Endodermal cell (in vitro differentiated cells): ENCODE measurements around the gene MPZL1. TPM values are rescaled to one million over a fixed set of nuclear protein-coding genes. Genes with fewer than 3 reads are reported as not detected.

ENCODE experiments used
- DNase-seq: peaks from one replicate; pipeline ENCODE4 v3.0.0-alpha.2; 2017
- H3K27ac ChIP-seq: 2 replicates; pipeline ENCODE4 v1.5.1; 2013; ENCODE audit warnings: mild to moderate bottlenecking, low read depth, low read length, moderate library complexity
- H3K27me3 ChIP-seq: 2 replicates; pipeline ENCODE4 v1.6.1; 2013; ENCODE audit warnings: mild to moderate bottlenecking, low read length, moderate library complexity; ENCODE audit not compliant: insufficient read depth, control insufficient read depth, poor library complexity, severe bottlenecking
- H3K36me3 ChIP-seq: 2 replicates; pipeline ENCODE4 v1.7.0; 2013; ENCODE audit warnings: mild to moderate bottlenecking, low read length, moderate library complexity; ENCODE audit not compliant: control insufficient read depth, insufficient read depth
- H3K4me1 ChIP-seq: one replicate; pipeline ENCODE4 v1.7.0; 2013; ENCODE audit warnings: low read length; ENCODE audit not compliant: control insufficient read depth, insufficient read depth
- H3K4me3 ChIP-seq: 2 replicates; pipeline ENCODE4 v1.5.1; 2013; ENCODE audit warnings: mild to moderate bottlenecking, low read length, moderate library complexity
- H3K9ac ChIP-seq: 2 replicates; pipeline ENCODE4 v1.6.1; 2013; ENCODE audit warnings: mild to moderate bottlenecking, low read length, moderate library complexity; ENCODE audit not compliant: poor library complexity, severe bottlenecking; ENCODE audit errors: extremely low read depth
- H3K9me3 ChIP-seq: 2 replicates; pipeline ENCODE4 v1.6.1; 2013; ENCODE audit warnings: mild to moderate bottlenecking, low read length, moderate library complexity; ENCODE audit not compliant: control insufficient read depth
- H3K27ac Mint-ChIP-seq: 2 replicates; pipeline ENCODE4 v1.8.0; 2020; ENCODE audit warnings: mixed read lengths
- H3K27me3 Mint-ChIP-seq: 2 replicates; pipeline ENCODE4 v1.8.0; 2021; ENCODE audit warnings: mild to moderate bottlenecking, mixed read lengths; ENCODE audit not compliant: insufficient read depth
- H3K36me3 Mint-ChIP-seq: 2 replicates; pipeline ENCODE4 v1.8.0; 2020; ENCODE audit warnings: low read depth, mixed read lengths
- H3K4me1 Mint-ChIP-seq: 2 replicates; pipeline ENCODE4 v1.8.0; 2020; ENCODE audit warnings: mixed read lengths
- H3K4me3 Mint-ChIP-seq: 2 replicates; pipeline ENCODE4 v1.8.0; 2020; ENCODE audit warnings: mild to moderate bottlenecking, moderate library complexity, mixed read lengths
- H3K9me3 Mint-ChIP-seq: 2 replicates; pipeline ENCODE4 v1.8.0; 2020; ENCODE audit warnings: mild to moderate bottlenecking, mixed read lengths
- CTCF ChIP-seq: fragments of 200-600 bp; sonication (generic); conservative IDR thresholded peaks from 2 replicates; pipeline ENCODE4 v1.5.0; 2021; ENCODE audit warnings: antibody characterized with exemption, mild to moderate bottlenecking
- WGBS, 2 experiments: methylation state at CpG; one replicate each; pipeline versions ENCODE4 v1.1.5 to v1.1.7; 2013; ENCODE audit warnings: missing lambda C conversion rate in 2 of 2, mixed read lengths in 1 of 2; ENCODE audit not compliant: insufficient coverage in 1 of 2, insufficient read length in 1 of 2; 5-methylcytosine and 5-hydroxymethylcytosine counted together
- total RNA-seq, 2 donors: library from RNA; stranded (reverse); fragmentation: NEBNext Ultra II Directional in 1 of 2; extraction: Animal tissue kit (Norgen Biotek cat#: 25700) in 1 of 2; gene quantifications; 2 replicates in 1 of 2; 3 replicates in 1 of 2; pipeline ENCODE4 v1.2.1, GENCODE V29; 2021

Gene MPZL1
- total RNA-seq, 2 donors from 2014 or later = 111 to 114 TPM

- Histone ChIP-seq H3K9me3 (no peaks in the 10 kb centered on the region), H3K4me1 (peaks cover 9% of the 10 kb centered on the region), H3K36me3 (no peaks in the 10 kb centered on the region), H3K9ac (no peak overlapping the region), H3K4me3 (no peak overlapping the region), H3K27ac (no peak overlapping the region), H3K27me3 (peaks cover 3% of the 10 kb centered on the region)
- Mint-ChIP-seq H3K27ac (no peak overlapping the region), H3K4me3 (no peak overlapping the region), H3K9me3 (no peaks in the 10 kb centered on the region), H3K27me3 (no peaks in the 10 kb centered on the region), H3K36me3 (no peaks in the 10 kb centered on the region), H3K4me1 (peaks cover 7% of the 10 kb centered on the region)
- no peak for DNase-seq
- no peak for TF ChIP-seq CTCF
- WGBS, 2 experiments = 67% methylated on average over 1 of the region's 2 CpGs; no CpG with 5 or more reads in 1 of the 2 experiments
These were observed 47.6 kb upstream of the MPZL1 start for GRCh38 chr1:167674156-167674555.

- no peaks in the 10 kb centered on the region for H3K9me3 ChIP-seq
- no peak overlapping the region for H3K9ac ChIP-seq
- Mint-ChIP-seq H3K36me3 (no peaks in the 10 kb centered on the region), H3K9me3 (no peaks in the 10 kb centered on the region), H3K4me3 (no peak overlapping the region), H3K27me3 (no peaks in the 10 kb centered on the region), H3K4me1 (peaks cover 7% of the 10 kb centered on the region), H3K27ac (no peak overlapping the region)
- no peak overlapping the region for H3K4me3 ChIP-seq
- no peak for TF ChIP-seq CTCF
- H3K27ac ChIP-seq = no peak overlapping the region
- no peak for DNase-seq
- peaks cover 9% of the 10 kb centered on the region for H3K4me1 ChIP-seq
- H3K36me3 ChIP-seq = no peaks in the 10 kb centered on the region
- H3K27me3 ChIP-seq = peaks cover 3% of the 10 kb centered on the region
- WGBS, 2 experiments = 90 to 94% methylated on average over 4 to 5 of the region's 5 CpGs
These were observed 46.3 kb upstream of the MPZL1 start for GRCh38 chr1:167675440-167675839.

DNA sequence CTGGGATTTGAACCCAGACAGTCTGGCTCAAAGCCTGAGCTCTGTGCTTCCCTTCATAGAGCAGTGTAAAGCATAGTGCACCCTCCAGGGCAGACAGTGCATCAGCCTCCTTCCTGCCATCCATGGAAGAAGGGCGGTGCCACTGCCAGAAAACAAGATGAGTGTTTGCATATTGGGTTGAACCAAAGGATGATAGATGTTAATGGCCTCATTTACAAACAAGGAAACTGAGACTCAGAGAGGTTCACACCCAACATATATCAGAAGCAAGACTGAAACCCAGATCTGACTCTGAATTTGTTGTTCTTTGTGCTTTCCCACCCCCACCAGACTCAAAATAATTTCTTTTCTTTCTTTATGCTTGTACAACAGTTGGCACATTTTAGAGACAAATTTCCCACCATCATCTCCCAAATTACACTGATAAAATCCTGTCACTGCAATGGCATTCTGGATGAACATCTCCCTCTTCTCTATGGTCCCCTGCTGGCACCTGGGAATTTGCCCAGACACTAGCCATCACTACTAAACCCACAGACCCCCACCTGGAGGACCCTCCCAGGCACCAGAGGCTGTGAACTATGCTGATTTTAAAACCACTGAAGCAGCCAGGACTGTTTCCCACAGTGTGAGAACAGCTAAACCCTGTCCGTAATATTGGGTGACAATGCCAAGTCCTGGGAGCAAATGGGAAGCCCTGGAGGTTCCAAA lies 45.4 kb upstream of the MPZL1 start:
- Histone ChIP-seq H3K27me3 (peaks cover 3% of the 10 kb centered on the region), H3K9ac (no peak overlapping the region), H3K36me3 (no peaks in the 10 kb centered on the region), H3K9me3 (no peaks in the 10 kb centered on the region), H3K4me1 (peaks cover 9% of the 10 kb centered on the region), H3K4me3 (no peak overlapping the region), H3K27ac (no peak overlapping the region)
- H3K27ac Mint-ChIP-seq = no peak overlapping the region
- no peaks in the 10 kb centered on the region for H3K27me3 Mint-ChIP-seq
- no peak for DNase-seq
- H3K36me3 Mint-ChIP-seq = no peaks in the 10 kb centered on the region
- no peaks in the 10 kb centered on the region for H3K9me3 Mint-ChIP-seq
- WGBS, 2 experiments = 80 to 95% methylated on average over 1 to 2 of the region's 2 CpGs
- H3K4me3 Mint-ChIP-seq = no peak overlapping the region
- H3K4me1 Mint-ChIP-seq = peaks cover 7% of the 10 kb centered on the region
- no peak for TF ChIP-seq CTCF
